ENCODE results near the gene PCDH15.

GRCh38 chr10:53786236-53786900 lies 1014.7 kb downstream of the PCDH15 start:
- TF ChIP-seq GATA2 (IDR thresholded peaks at IDR 0.05; ENCODE audit: low read depth, low read length) (no peak), GATA3 (IDR thresholded peaks at IDR 0.05; ENCODE audit: low read depth, low read length) (no peak)
